Measurements from ENCODE around the gene GPC1.

GPC1 gene

GRCh38 chr2:240416821-240417220 is 18.6 kb upstream of the GPC1 start:
- peaks cover 19% of the 10 kb centered on the region for H3K9me3 Mint-ChIP-seq
- DNase-seq = no peak
- H3K27me3 Mint-ChIP-seq = peaks cover 9% of the 10 kb centered on the region
- no peak overlapping the region for H3K4me3 Mint-ChIP-seq
- CTCF ChIA-PET = no interaction called here
- no peak overlapping the region for H3K27ac Mint-ChIP-seq
- H3K36me3 Mint-ChIP-seq = no peaks in the 10 kb centered on the region
- no peaks in the 10 kb centered on the region for H3K4me1 Mint-ChIP-seq

GRCh38 chr2:240418311-240418710 is 17.2 kb upstream of the GPC1 start:
- Mint-ChIP-seq H3K27ac (no peak overlapping the region), H3K4me3 (no peak overlapping the region), H3K36me3 (no peaks in the 10 kb centered on the region), H3K9me3 (peaks cover 27% of the 10 kb centered on the region), H3K27me3 (peaks cover 9% of the 10 kb centered on the region), H3K4me1 (no peaks in the 10 kb centered on the region)
- CTCF ChIA-PET = no interaction called here
- DNase-seq = no peak

- Mint-ChIP-seq H3K27ac (no peak overlapping the region), H3K36me3 (no peaks in the 10 kb centered on the region), H3K4me3 (no peak overlapping the region), H3K27me3 (peaks cover 11% of the 10 kb centered on the region), H3K4me1 (no peaks in the 10 kb centered on the region), H3K9me3 (peaks cover 30% of the 10 kb centered on the region)
- no peak for DNase-seq
- CTCF ChIA-PET = interaction anchor here (0.6 kb wide), 1 partner anchor 197 kb away, joined by 4 read pairs; no protein-coding TSS in a partner anchor
Observed at GRCh38 chr2:240419271-240419670, 16.2 kb upstream of the GPC1 start.

GRCh38 chr2:240419723-240420122 is 15.7 kb upstream of the GPC1 start:
- no peak for DNase-seq
- Mint-ChIP-seq H3K4me3 (no peak overlapping the region), H3K9me3 (peaks cover 30% of the 10 kb centered on the region), H3K36me3 (no peaks in the 10 kb centered on the region), H3K27ac (no peak overlapping the region), H3K27me3 (peaks cover 13% of the 10 kb centered on the region), H3K4me1 (no peaks in the 10 kb centered on the region)
- CTCF ChIA-PET = interaction anchor here (0.6 kb wide), 1 partner anchor 198 kb away, joined by 4 read pairs; no protein-coding TSS in a partner anchor

- H3K9me3 Mint-ChIP-seq = peaks cover 33% of the 10 kb centered on the region
- CTCF ChIA-PET = no interaction called here
- no peak overlapping the region for H3K4me3 Mint-ChIP-seq
- peaks cover 17% of the 10 kb centered on the region for H3K27me3 Mint-ChIP-seq
- no peak overlapping the region for H3K27ac Mint-ChIP-seq
- no peaks in the 10 kb centered on the region for H3K36me3 Mint-ChIP-seq
- DNase-seq = no peak
- H3K4me1 Mint-ChIP-seq = no peaks in the 10 kb centered on the region
Observed at GRCh38 chr2:240420206-240421104, 15.0 kb upstream of the GPC1 start.

GRCh38 chr2:240421381-240421780 is 14.1 kb upstream of the GPC1 start:
- Mint-ChIP-seq H3K27ac (no peak overlapping the region), H3K4me3 (no peak overlapping the region), H3K9me3 (peaks cover 35% of the 10 kb centered on the region), H3K27me3 (peaks cover 26% of the 10 kb centered on the region), H3K4me1 (no peaks in the 10 kb centered on the region), H3K36me3 (no peaks in the 10 kb centered on the region)
- CTCF ChIA-PET = no interaction called here
- no peak for DNase-seq

GRCh38 chr2:240422658-240423329 is 12.7 kb upstream of the GPC1 start:
- no peak overlapping the region for H3K4me3 Mint-ChIP-seq
- peaks cover 36% of the 10 kb centered on the region for H3K27me3 Mint-ChIP-seq
- no peak for DNase-seq
- CTCF ChIA-PET = no interaction called here
- H3K36me3 Mint-ChIP-seq = no peaks in the 10 kb centered on the region
- H3K9me3 Mint-ChIP-seq = peaks cover 35% of the 10 kb centered on the region
- peaks cover 2% of the 10 kb centered on the region for H3K4me1 Mint-ChIP-seq
- H3K27ac Mint-ChIP-seq = no peak overlapping the region

- H3K9me3 Mint-ChIP-seq = peaks cover 28% of the 10 kb centered on the region
- H3K27me3 Mint-ChIP-seq = peaks cover 38% of the 10 kb centered on the region
- no peak overlapping the region for H3K27ac Mint-ChIP-seq
- H3K4me3 Mint-ChIP-seq = no peak overlapping the region
- H3K4me1 Mint-ChIP-seq = peaks cover 6% of the 10 kb centered on the region
- CTCF ChIA-PET = interaction anchor here (0.7 kb wide), 1 partner anchor 452 kb away, joined by 3 read pairs; no protein-coding TSS in a partner anchor
- no peaks in the 10 kb centered on the region for H3K36me3 Mint-ChIP-seq
- no peak for DNase-seq
Observed at GRCh38 chr2:240423788-240424191, 11.7 kb upstream of the GPC1 start.

GRCh38 chr2:240424341-240425235 is 10.9 kb upstream of the GPC1 start:
- peaks cover 6% of the 10 kb centered on the region for H3K4me1 Mint-ChIP-seq
- no peak for DNase-seq
- H3K4me3 Mint-ChIP-seq = no peak overlapping the region
- H3K36me3 Mint-ChIP-seq = no peaks in the 10 kb centered on the region
- peaks cover 24% of the 10 kb centered on the region for H3K9me3 Mint-ChIP-seq
- CTCF ChIA-PET = interaction anchor here (0.6 kb wide), 1 partner anchor 731 kb away, joined by 3 read pairs; no protein-coding TSS in a partner anchor
- no peak overlapping the region for H3K27ac Mint-ChIP-seq
- H3K27me3 Mint-ChIP-seq = peaks cover 42% of the 10 kb centered on the region

GRCh38 chr2:240425236-240425615 is 10.2 kb upstream of the GPC1 start:
- CTCF ChIA-PET = no interaction called here
- H3K4me1 Mint-ChIP-seq = peaks cover 6% of the 10 kb centered on the region
- H3K4me3 Mint-ChIP-seq = no peak overlapping the region
- no peak for DNase-seq
- H3K27me3 Mint-ChIP-seq = peaks cover 48% of the 10 kb centered on the region
- H3K27ac Mint-ChIP-seq = peak overlapping the region; percentile 38
- H3K36me3 Mint-ChIP-seq = no peaks in the 10 kb centered on the region
- peaks cover 22% of the 10 kb centered on the region for H3K9me3 Mint-ChIP-seq

GRCh38 chr2:240425697-240426096 is 9.8 kb upstream of the GPC1 start:
- Mint-ChIP-seq H3K27ac (no peak overlapping the region), H3K4me3 (no peak overlapping the region)

GRCh38 chr2:240426845-240427721 is 8.4 kb upstream of the GPC1 start:
- Mint-ChIP-seq H3K9me3 (peaks cover 15% of the 10 kb centered on the region), H3K27ac (no peak overlapping the region), H3K36me3 (no peaks in the 10 kb centered on the region), H3K4me3 (no peak overlapping the region), H3K27me3 (peaks cover 59% of the 10 kb centered on the region), H3K4me1 (peaks cover 6% of the 10 kb centered on the region)
- DNase-seq = no peak
- CTCF ChIA-PET = no interaction called here

More at GRCh38 chr2:240425697-240426096, 9.8 kb upstream of the GPC1 start:
- H3K36me3 Mint-ChIP-seq = no peaks in the 10 kb centered on the region
- H3K27me3 Mint-ChIP-seq = peaks cover 50% of the 10 kb centered on the region
- H3K4me1 Mint-ChIP-seq = peaks cover 6% of the 10 kb centered on the region
- CTCF ChIA-PET = no interaction called here
- no peak for DNase-seq
- peaks cover 21% of the 10 kb centered on the region for H3K9me3 Mint-ChIP-seq

GRCh38 chr2:240427729-240428128 is 7.7 kb upstream of the GPC1 start:
- H3K27ac Mint-ChIP-seq = no peak overlapping the region
- no peak overlapping the region for H3K4me3 Mint-ChIP-seq
- no peak for DNase-seq
- H3K36me3 Mint-ChIP-seq = no peaks in the 10 kb centered on the region
- CTCF ChIA-PET = no interaction called here
- H3K4me1 Mint-ChIP-seq = peaks cover 6% of the 10 kb centered on the region
- peaks cover 65% of the 10 kb centered on the region for H3K27me3 Mint-ChIP-seq
- peaks cover 9% of the 10 kb centered on the region for H3K9me3 Mint-ChIP-seq

Measured in activated naive CD4-positive, alpha-beta T cell treated with anti-CD3 and anti-CD28 coated beads, Interleukin-2, amount 10 ng/mL, durations not matched to agents 7 days and 5 days (primary cell).